Kidney (tissue), 14 donors: ENCODE data around the gene C10orf67. TPM values are rescaled to one million over a fixed set of nuclear protein-coding genes. Genes with fewer than 3 reads are reported as not detected.
A peak's percentile ranks its signal among the peaks of the same experiment; 100 is the strongest.
"Not testable (repeated sequence)": the region's sequence is repeated elsewhere in the genome, so short reads cannot be mapped to it uniquely, and the experiment has no call there.

Experiments used
- DNase-seq, 5 donors: peaks; one replicate each; pipeline ENCODE4 v3.0.0-alpha.2; 2013 to 2020
- FAIRE-seq: peaks from 2 replicates; lab custom pipeline; 2012; peaks lifted over from hg19 to GRCh38; lab: Jason Lieb, UNC
- H3K27ac ChIP-seq, 2 donors: one replicate each; pipeline ENCODE4 v1.7.0; 2013; ENCODE audit warnings: low read depth in 2 of 2, low read length in 2 of 2, inconsistent platforms in 1 of 2
- H3K27me3 ChIP-seq: one replicate; pipeline ENCODE4 v1.7.1; 2013; ENCODE audit warnings: low read length, inconsistent platforms; ENCODE audit not compliant: control insufficient read depth, insufficient read depth
- H3K36me3 ChIP-seq, 3 donors: one replicate each; pipeline versions ENCODE4 v1.7.0 to v1.7.1; 2013; ENCODE audit warnings: low read length in 3 of 3, control low read depth in 1 of 3, inconsistent platforms in 1 of 3; ENCODE audit not compliant: insufficient read depth in 3 of 3, control insufficient read depth in 2 of 3
- H3K4me1 ChIP-seq, 3 donors: one replicate each; pipeline versions ENCODE4 v1.7.0 to v1.7.1; 2013; ENCODE audit warnings: low read length in 3 of 3, inconsistent platforms in 1 of 3, low read depth in 1 of 3; ENCODE audit not compliant: control insufficient read depth in 2 of 3, insufficient read depth in 2 of 3
- H3K4me3 ChIP-seq, 3 donors: one replicate each; pipeline versions ENCODE4 v1.7.0 to v1.8.1; 2013; ENCODE audit warnings: low read length in 3 of 3, control low read depth in 1 of 3, inconsistent platforms in 1 of 3
- H3K9ac ChIP-seq, 3 donors: one replicate each; pipeline versions ENCODE4 v1.7.0 to v1.7.1; 2013; ENCODE audit warnings: low read length in 3 of 3, control low read depth in 1 of 3, inconsistent platforms in 1 of 3
- H3K9me3 ChIP-seq, 3 donors: one replicate each; pipeline versions ENCODE4 v1.7.0 to v1.7.1; 2013; ENCODE audit warnings: low read length in 3 of 3, control low read depth in 1 of 3, inconsistent platforms in 1 of 3; ENCODE audit not compliant: control insufficient read depth in 2 of 3, insufficient read depth in 1 of 3
- intact Hi-C: fragments of 100-400 bp; cut with DNase I; formaldehyde crosslinking; loops from one replicate; pipeline ENCODE4 v1.11.1; 2022
- polyA plus RNA-seq: library from polyadenylated mRNA; stranded (reverse); fragments of 350-450 nt; fragmentation: Illumina TruSeq; extraction: RNeasy Lipid Tissue Mini Kit (QIAGEN cat#74804); gene quantifications from one replicate; pipeline ENCODE4 v1.2.3, GENCODE V29; 2014; ENCODE audit warnings: low read depth, low replicate concordance; ENCODE audit not compliant: insufficient read depth
- total RNA-seq: library from RNA; stranded (reverse); fragmentation: NEBNext Ultra II Directional; extraction: Animal tissue kit (Norgen Biotek cat#: 25700); gene quantifications from one replicate; pipeline ENCODE4 v1.2.1, GENCODE V29; 2021
- TF ChIP-seq, protein P1 (sequence below): IDR thresholded peaks from 3 replicates; pipeline ENCODE4 v1.5.1; 2012; ENCODE audit warnings: mild to moderate bottlenecking, moderate library complexity, borderline replicate concordance; ENCODE audit not compliant: insufficient read depth; ENCODE audit errors: extremely low read depth
- donor health status: control.
- donor health status: control.
- donor health status: control.
- donor health status: control.
- donor health status: control.
- donor health status: DM: yes; HTN: yes; CAD: no.
- donor health status: Normal renal cell carcinoma (clear cell type).

C10orf67 gene
- total and polyA plus RNA-seq, 2 donors from 2014 or later = 1.1 to 1.6 TPM

GRCh38 chr10:23311034-23311433 lies 33.6 kb downstream of the C10orf67 start:
- no peak overlapping the region for H3K27ac ChIP-seq
- H3K9me3 ChIP-seq = no peaks in the 10 kb centered on the region
- H3K4me1 ChIP-seq = no peaks in the 10 kb centered on the region
- H3K9ac ChIP-seq = no peak overlapping the region
- FAIRE-seq (no peak), DNase-seq (no peak)
- TF ChIP-seq, protein P1, sequence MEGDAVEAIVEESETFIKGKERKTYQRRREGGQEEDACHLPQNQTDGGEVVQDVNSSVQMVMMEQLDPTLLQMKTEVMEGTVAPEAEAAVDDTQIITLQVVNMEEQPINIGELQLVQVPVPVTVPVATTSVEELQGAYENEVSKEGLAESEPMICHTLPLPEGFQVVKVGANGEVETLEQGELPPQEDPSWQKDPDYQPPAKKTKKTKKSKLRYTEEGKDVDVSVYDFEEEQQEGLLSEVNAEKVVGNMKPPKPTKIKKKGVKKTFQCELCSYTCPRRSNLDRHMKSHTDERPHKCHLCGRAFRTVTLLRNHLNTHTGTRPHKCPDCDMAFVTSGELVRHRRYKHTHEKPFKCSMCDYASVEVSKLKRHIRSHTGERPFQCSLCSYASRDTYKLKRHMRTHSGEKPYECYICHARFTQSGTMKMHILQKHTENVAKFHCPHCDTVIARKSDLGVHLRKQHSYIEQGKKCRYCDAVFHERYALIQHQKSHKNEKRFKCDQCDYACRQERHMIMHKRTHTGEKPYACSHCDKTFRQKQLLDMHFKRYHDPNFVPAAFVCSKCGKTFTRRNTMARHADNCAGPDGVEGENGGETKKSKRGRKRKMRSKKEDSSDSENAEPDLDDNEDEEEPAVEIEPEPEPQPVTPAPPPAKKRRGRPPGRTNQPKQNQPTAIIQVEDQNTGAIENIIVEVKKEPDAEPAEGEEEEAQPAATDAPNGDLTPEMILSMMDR = no peak
- H3K27me3 ChIP-seq = no peaks in the 10 kb centered on the region
- H3K36me3 ChIP-seq = no peaks in the 10 kb centered on the region
- no peak overlapping the region for H3K4me3 ChIP-seq
- intact Hi-C loops = loop anchor here (5.0 to 10.0 kb wide), 2 partner anchors 214 to 391 kb away; no protein-coding TSS in a partner anchor

GRCh38 chr10:23310404-23310803 lies 34.2 kb downstream of the C10orf67 start:
- Histone ChIP-seq H3K36me3 (no peaks in the 10 kb centered on the region), H3K4me1 (no peaks in the 10 kb centered on the region), H3K9me3 (no peaks in the 10 kb centered on the region), H3K4me3 (no peak overlapping the region), H3K9ac (no peak overlapping the region), H3K27me3 (no peaks in the 10 kb centered on the region), H3K27ac (no peak overlapping the region)
- TF ChIP-seq, protein P1 = no peak
- DNase-seq (peak in 4 of 5 donors; percentile 46 to 75 (median 66)), FAIRE-seq (no peak)
- intact Hi-C loops = loop anchor here (5.0 to 10.0 kb wide), 2 partner anchors 214 to 392 kb away; no protein-coding TSS in a partner anchor

DNA sequence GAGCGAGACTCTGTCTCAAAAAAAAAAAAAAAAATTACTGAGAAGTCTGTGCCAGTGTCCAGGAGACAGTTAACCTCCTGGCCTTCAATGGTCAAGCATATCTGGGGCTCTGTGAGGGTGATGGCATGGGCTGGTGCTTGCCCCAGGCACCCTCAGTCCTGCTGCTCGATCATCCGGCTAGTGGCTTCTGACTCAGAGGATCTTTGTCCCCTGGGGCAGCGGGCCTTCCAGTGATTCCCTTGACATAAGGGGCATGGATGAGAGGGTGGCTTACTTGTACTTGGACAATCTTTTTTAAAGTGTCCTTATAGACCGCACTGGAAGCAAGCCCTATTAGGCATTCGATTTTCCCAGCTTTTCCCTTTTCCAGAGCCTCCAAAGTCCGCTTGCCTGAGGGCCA lies 44.6 kb downstream of the C10orf67 start:
- intact Hi-C loops, FAIRE-seq: not testable (repeated sequence)

DNA sequence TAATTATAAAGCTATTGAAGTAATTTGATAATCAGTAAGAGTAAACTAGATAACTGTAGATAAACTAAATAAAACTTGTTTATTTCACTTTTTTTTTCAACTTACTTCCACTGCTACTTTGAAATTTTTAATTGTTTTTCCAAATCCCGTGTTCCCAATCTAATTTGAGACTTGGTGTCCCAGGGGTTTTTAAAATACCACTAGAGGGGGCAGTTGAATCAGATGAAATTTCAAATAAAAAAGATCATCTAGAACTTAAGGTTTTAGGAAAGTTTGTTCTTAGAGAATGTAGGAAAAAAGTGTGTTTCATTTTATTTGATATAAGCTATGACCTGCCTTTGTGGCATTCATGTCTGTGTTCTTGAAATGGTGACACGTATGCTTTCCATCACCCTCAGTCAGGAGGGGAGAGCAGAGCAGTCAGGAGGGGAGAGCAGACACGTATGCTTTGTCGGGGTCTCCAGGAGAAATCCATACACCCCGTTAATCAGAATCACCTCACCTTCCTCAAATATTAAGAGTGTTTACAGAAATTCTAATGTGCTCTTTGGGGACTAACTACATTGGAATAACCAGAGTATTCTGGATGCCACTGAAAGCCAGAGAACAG lies 49.9 kb downstream of the C10orf67 start:
- intact Hi-C loops = no loop called here
- H3K4me1 ChIP-seq = no peaks in the 10 kb centered on the region
- FAIRE-seq (peak; percentile 79), DNase-seq (peak in 2 of 5 donors; percentile 24 to 44)
- no peaks in the 10 kb centered on the region for H3K36me3 ChIP-seq
- TF ChIP-seq, protein P1 = no peak
- H3K9ac ChIP-seq = no peak overlapping the region
- H3K27ac ChIP-seq = no peak overlapping the region
- peaks cover 2% of the 10 kb centered on the region for H3K27me3 ChIP-seq
- no peaks in the 10 kb centered on the region for H3K9me3 ChIP-seq
- no peak overlapping the region for H3K4me3 ChIP-seq

More for the DNA sequence above, 44.6 kb downstream of the C10orf67 start:
- H3K9ac ChIP-seq, H3K4me1 ChIP-seq, H3K9me3 ChIP-seq, DNase-seq, H3K27ac ChIP-seq, H3K36me3 ChIP-seq, H3K4me3 ChIP-seq, H3K27me3 ChIP-seq: not testable (repeated sequence)
